Cerebellar cortex (tissue), 1 donor: ENCODE measurements around the gene DLG3.
A peak's percentile ranks its signal among the peaks of the same experiment; 100 is the strongest.
"Not testable (repeated sequence)": the region's sequence is repeated elsewhere in the genome, so short reads cannot be mapped to it uniquely, and the experiment has no call there.

Source experiments
- DNase-seq: peaks from one replicate; pipeline ENCODE4 v3.0.0-alpha.2; 2015; ENCODE audit warnings: low spot score

Gene DLG3

GRCh38 chrX:70476934-70477733 lies 32.5 kb downstream of the DLG3 start:
- DNase-seq: no peak

DNA sequence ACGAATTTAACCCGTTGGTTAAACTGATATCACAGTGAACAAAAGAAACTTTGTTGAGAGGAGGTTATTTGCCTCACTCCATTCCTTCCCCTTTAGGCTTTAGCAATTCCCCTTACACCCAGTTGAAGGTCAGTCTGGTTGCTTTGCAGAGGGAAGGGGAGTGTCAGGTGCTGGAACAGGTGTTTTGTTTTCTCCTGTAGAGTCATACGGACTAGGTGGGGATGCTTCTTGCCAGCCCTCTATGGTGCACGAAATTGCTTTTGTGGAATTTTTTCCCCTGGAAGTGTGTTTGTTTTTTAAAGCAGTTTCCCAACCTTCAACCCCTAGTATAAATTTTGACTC lies 33.1 kb downstream of the DLG3 start:
- peak; percentile 20 for DNase-seq

- peak; percentile 48 for DNase-seq
Observed at GRCh38 chrX:70478526-70479245, 34.1 kb downstream of the DLG3 start.

GRCh38 chrX:70479247-70479921 lies 34.7 kb downstream of the DLG3 start:
- no peak for DNase-seq

- peak; percentile 1 for DNase-seq
Observed at GRCh38 chrX:70479922-70480659, 35.5 kb downstream of the DLG3 start.

DNA sequence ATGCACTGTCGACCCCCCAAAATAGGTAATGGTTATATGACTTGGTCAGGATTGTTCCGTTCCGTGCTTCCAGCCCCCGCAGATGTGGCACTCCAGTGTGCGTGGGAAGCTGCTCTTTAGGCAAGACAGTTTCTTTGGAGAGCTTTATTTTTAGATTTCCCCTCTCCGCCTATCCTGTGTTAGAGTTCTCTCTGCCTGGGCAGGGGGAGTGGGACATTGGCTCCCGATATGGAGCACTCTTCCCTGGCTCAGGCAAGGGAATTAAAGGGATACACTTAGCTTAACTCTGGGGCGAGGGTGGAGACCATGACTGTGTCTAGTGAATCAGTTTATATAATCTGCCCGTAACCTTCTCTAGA lies 36.0 kb downstream of the DLG3 start:
- DNase-seq: no peak

DNA sequence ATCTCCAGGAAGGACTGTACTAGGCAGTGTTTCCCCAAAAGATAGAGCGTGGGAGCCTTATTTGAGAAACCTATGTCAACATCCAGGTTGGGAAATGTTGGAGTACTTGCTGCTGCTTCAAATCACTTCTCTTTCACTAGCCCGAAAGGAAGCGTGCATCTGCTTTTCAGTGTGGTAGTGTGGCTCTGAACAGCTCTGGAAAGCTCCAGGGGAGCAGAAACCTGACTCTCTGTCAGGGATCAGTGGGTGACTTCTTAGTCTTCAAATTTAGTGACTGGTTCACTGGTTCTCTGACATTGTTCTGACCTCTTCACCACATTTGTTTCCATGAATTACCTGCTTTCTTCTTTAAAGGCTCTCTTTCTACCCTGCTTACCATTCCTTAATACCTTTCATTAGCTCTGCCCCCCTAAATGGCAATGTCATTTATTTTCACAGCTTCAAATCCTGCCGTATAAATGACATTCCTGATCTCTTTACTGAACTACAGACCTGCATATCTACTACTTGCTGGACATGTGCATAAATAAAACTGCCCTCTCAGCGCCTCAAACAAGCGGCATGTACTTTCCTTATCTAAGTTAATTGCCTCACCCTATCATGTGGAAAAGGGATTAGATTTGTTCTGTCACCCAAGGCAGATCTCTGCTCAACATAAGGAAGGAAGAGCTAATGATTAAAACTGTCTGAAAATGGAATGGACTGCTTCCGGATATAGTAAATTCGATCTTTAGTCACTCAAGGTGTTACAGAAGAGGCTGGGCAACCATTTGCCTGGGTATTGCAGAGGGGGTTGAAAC lies 37.0 kb downstream of the DLG3 start:
- no peak for DNase-seq

DNA sequence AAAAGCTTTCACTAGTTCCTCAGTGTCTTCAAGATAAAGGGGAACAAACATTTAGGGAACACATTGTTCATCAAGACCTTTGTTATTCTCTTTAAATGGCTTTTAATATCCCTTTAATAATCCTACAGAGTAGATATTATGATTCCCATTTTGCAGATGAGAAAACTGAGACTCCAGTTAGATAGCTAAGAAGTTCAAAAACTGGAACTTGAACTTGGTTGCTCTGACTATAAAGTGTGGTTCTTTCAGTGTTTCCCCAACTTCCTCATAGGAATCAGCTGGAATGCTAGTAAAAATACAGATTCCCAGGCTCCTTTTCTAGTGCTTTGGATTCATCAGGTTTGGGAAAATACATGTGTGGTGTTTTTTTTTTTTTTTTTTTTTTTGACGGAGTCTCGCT lies 37.7 kb downstream of the DLG3 start:
- no peak for DNase-seq

GRCh38 chrX:70485466-70485865 lies 40.8 kb downstream of the DLG3 start:
- no peak for DNase-seq

GRCh38 chrX:70488856-70489255 lies 44.2 kb downstream of the DLG3 start:
- no peak for DNase-seq

DNA sequence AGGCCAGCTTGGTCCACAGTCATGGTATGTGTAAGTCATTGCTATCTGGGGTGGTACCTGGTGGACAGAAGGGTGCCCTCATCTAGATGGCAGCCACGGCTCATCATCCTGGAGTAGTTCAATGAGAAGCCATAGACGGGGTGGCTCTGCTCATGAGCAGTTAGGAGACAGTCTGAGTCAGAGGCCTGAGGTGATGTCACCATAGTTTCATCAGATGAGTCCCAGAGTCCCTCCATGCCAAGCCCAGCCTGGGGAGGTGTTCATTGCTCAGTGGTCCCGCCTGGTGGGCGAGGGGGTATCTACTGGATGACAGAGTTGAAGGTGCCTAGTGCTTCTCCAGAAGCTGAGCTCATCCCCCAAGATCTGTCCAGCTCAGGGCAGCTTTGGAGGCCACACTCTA lies 49.8 kb downstream of the DLG3 start:
- no peak for DNase-seq

- DNase-seq: no peak
Observed at GRCh38 chrX:70496491-70496890, 51.9 kb downstream of the DLG3 start.

- DNase-seq: no peak
Observed at GRCh38 chrX:70497026-70497425, 52.4 kb downstream of the DLG3 start.

- DNase-seq: no peak
Observed at GRCh38 chrX:70498129-70498528, 53.5 kb downstream of the DLG3 start.

DNA sequence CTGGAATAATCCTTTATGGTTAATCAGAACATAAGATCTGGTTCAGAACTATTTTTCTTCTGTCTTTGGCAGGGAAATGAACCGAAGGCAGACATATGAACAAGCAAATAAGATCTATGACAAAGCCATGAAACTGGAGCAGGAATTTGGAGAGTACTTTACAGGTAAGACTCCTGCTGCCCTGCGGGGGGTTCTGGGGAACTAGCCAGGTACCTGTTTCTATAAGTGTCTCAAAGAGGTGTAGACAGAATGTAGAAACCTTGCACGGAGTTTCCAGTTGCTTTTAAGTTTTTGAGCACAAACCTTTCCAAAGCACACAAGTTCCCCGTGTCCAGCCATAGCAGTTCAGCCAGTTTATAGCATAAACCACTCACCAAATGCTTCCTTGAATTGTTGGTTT lies 56.2 kb downstream of the DLG3 start:
- no peak for DNase-seq

DNA sequence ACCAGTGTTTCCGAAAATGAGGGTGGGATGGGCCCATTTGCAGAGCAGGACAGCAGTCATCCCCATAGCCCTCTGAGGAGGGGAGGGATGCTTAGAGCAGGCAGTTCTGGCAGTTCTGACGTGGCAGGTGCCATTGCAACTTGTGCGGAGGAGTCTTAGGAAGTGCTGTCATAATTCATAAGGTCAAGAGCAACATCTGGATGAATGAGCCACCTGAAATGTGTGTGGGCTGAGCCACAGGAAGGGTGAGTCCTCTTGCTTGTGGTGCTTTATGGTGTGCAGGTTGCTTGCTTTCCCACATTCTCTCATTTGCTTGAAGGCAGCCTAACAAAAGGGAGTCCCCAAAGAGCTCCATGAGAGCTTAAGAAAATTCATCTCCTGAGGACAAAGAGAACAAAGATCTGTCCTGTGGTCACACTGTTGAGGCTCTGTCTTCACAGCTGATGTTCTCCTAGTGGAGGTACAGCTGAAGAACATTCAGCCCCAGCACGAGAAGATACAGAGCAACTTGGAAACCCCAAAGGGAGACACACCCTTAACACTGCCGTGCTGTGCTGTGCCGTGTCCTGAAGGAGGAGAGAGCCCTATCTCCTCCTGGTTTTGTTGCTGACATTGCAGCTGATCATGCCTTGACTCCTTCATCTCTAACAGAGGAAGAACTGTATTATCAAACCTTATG lies 60.3 kb downstream of the DLG3 start:
- no peak for DNase-seq

- no peak for DNase-seq
Observed at GRCh38 chrX:70505451-70505841, 60.8 kb downstream of the DLG3 start.

DNA sequence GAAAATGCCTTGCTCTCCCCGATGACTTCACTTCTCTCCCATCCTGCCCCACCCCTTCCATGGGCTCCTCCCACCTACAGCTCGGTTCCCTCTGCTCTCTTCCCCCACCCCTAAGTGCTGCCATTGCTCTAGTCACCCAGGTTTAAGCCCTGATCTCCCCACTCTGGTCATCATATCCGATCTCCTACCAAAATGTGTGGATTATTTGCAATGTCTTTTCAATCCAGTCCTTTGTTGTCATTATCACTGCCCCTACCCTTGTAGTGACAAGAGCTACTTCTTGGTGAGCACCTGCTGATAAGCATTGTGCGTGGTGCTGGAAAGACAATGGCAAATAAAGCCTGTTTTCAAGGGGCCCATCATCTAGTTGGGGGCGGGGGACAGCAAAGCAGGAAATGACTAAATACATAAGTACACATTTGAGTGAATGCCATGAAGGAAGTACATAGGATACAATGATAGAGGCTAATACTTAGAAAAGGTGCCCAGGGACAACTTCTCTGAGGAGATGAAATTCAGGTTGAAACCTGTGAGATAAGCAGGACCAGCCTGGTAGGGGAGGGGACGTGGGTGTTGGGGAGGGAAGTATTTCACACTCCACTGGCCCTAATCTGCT lies 63.8 kb downstream of the DLG3 start:
- no peak for DNase-seq

DNA sequence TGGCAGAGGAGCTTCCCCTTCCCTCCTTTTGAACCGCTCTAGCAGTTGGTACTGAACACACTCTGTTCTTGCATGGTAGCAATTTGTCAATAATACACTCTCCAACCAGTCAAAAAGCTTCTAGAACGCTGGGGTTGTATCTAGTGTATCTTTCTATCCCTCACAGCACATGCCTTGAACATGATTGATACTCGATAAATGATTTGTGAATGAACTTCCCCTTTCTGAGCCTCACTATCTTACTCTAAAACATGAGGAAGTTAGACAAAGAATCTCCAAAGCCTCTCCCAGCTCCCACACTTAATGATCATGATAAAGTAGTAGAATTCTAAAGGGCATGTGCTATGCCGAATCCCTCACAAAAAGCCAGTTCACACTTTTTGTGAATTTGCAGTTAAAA lies 64.4 kb downstream of the DLG3 start:
- no peak for DNase-seq

GRCh38 chrX:70515270-70515669 lies 70.6 kb downstream of the DLG3 start:
- not testable (repeated sequence) for DNase-seq

DNA sequence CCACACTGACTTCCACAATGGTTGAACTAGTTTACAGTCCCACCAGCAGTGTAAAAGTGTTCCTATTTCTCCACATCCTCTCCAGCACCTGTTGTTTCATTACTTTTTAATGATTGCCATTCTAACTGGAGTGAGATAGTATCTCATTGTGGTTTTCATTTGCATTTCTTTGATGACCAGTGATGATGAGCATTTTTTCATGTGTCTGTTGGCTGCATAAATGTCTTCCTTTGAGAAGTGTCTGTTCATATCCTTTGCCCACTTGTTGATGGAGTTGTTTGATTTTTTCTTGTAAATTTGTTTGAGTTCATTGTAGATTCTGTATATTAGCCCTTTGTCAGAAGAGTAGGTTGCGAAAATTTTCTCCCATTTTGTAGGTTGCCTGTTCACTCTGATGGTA lies 71.1 kb downstream of the DLG3 start:
- not testable (repeated sequence) for DNase-seq
